C4-2B (cell line): ENCODE data around the gene FOXP1.

Experiments used
- ZFX ChIP-seq: fragments of 450-650 bp; IDR thresholded peaks from 2 replicates; pipeline ENCODE4 v1.6.1; 2017
- TF ChIP-seq, protein P1 (sequence below): fragments of 450-650 bp; conservative IDR thresholded peaks from 2 replicates; pipeline ENCODE4 v1.5.1; 2017; ENCODE audit warnings: mild to moderate bottlenecking

DNA sequence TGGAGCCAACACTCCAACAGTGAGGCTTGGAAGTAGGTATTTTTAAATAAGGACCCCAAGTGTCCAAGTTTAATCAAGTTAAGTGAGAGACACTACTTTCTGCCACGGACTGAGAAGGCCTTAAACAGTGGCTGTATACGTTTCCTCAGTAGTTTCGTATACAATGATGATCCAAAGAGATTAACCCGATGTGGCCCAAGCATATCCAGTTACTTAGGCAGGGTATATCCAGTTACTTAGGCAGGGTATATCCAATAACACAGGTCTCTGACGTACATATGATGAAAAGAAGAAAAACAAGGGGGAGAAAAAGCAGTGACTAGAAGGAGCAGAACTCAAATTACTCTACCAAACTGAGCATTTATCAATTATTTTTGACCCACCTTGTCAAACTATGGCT lies 591.4 kb downstream of the FOXP1 start:
- TF ChIP-seq, protein P1, sequence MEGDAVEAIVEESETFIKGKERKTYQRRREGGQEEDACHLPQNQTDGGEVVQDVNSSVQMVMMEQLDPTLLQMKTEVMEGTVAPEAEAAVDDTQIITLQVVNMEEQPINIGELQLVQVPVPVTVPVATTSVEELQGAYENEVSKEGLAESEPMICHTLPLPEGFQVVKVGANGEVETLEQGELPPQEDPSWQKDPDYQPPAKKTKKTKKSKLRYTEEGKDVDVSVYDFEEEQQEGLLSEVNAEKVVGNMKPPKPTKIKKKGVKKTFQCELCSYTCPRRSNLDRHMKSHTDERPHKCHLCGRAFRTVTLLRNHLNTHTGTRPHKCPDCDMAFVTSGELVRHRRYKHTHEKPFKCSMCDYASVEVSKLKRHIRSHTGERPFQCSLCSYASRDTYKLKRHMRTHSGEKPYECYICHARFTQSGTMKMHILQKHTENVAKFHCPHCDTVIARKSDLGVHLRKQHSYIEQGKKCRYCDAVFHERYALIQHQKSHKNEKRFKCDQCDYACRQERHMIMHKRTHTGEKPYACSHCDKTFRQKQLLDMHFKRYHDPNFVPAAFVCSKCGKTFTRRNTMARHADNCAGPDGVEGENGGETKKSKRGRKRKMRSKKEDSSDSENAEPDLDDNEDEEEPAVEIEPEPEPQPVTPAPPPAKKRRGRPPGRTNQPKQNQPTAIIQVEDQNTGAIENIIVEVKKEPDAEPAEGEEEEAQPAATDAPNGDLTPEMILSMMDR: no peak
- no peak for TF ChIP-seq ZFX
